ENCODE data around the gene DAG1. TPM values are rescaled to one million over a fixed set of nuclear protein-coding genes. Genes with fewer than 3 reads are reported as not detected.

DAG1 gene
- total RNA-seq, 1 donor from 2014 or later, result 67.5 TPM

DNA sequence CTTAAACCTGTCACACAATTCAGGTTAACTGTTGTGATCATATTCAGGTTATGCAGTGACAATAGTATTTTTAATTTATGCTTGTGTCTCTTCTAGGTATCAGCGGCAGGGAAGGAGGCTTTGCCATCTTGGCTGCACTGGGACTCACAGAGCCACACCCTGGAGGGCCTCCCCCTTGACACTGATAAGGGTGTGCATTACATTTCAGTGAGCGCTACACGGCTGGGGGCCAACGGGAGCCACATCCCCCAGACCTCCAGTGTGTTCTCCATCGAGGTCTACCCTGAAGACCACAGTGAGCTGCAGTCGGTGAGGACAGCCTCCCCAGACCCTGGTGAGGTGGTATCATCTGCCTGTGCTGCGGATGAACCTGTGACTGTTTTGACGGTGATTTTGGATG is 60.6 kb downstream of the DAG1 start:
- no peak for TF ChIP-seq EZH2phosphoT487 (IDR thresholded peaks at IDR 0.05)
- TF ChIP-seq EZH2 (IDR thresholded peaks at IDR 0.05), result no peak
- TF ChIP-seq, protein P1, sequence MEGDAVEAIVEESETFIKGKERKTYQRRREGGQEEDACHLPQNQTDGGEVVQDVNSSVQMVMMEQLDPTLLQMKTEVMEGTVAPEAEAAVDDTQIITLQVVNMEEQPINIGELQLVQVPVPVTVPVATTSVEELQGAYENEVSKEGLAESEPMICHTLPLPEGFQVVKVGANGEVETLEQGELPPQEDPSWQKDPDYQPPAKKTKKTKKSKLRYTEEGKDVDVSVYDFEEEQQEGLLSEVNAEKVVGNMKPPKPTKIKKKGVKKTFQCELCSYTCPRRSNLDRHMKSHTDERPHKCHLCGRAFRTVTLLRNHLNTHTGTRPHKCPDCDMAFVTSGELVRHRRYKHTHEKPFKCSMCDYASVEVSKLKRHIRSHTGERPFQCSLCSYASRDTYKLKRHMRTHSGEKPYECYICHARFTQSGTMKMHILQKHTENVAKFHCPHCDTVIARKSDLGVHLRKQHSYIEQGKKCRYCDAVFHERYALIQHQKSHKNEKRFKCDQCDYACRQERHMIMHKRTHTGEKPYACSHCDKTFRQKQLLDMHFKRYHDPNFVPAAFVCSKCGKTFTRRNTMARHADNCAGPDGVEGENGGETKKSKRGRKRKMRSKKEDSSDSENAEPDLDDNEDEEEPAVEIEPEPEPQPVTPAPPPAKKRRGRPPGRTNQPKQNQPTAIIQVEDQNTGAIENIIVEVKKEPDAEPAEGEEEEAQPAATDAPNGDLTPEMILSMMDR (IDR thresholded peaks at IDR 0.05), result no peak
- H3K79me2 ChIP-seq (ENCODE audit: low read depth), result peaks cover 32% of the 10 kb centered on the region
- no peak overlapping the region for H3K4me2 ChIP-seq
- peaks cover 19% of the 10 kb centered on the region for H4K20me1 ChIP-seq (ENCODE audit: low read depth)
- H3K27me3 ChIP-seq, result no peaks in the 10 kb centered on the region
- DNase-seq (ENCODE audit: low spot score), result no peak
- H3K36me3 ChIP-seq, result no peaks in the 10 kb centered on the region
- H3K4me3 ChIP-seq, result no peak overlapping the region
- no peak overlapping the region for H2AFZ ChIP-seq (replicated peaks)
- peaks cover 24% of the 10 kb centered on the region for H3K4me1 Mint-ChIP-seq
- peaks cover 16% of the 10 kb centered on the region for H3K4me1 ChIP-seq
- no peak overlapping the region for H3K4me3 Mint-ChIP-seq
- H3K27me3 Mint-ChIP-seq (ENCODE audit: insufficient read depth, low read depth), result no peaks in the 10 kb centered on the region
- no peak overlapping the region for H3K27ac ChIP-seq
- no peak overlapping the region for H3K27ac Mint-ChIP-seq
- H3K9me3 ChIP-seq (ENCODE audit: low read depth), result no peaks in the 10 kb centered on the region
- no peak overlapping the region for H3K9ac ChIP-seq
- no peaks in the 10 kb centered on the region for H3K9me3 Mint-ChIP-seq
- H3K36me3 Mint-ChIP-seq, result peaks cover 29% of the 10 kb centered on the region
- H3F3A ChIP-seq (ENCODE audit: low read depth), result peaks cover 8% of the 10 kb centered on the region

DNA sequence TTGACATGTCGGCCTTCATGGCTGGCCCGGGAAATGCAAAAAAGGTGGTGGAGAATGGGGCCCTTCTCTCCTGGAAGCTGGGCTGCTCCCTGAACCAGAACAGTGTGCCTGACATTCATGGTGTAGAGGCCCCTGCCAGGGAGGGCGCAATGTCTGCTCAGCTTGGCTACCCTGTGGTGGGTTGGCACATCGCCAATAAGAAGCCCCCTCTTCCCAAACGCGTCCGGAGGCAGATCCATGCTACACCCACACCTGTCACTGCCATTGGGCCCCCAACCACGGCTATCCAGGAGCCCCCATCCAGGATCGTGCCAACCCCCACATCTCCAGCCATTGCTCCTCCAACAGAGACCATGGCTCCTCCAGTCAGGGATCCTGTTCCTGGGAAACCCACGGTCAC is 61.2 kb downstream of the DAG1 start:
- Histone ChIP-seq H3K4me2 (no peak overlapping the region), H4K20me1 (ENCODE audit: low read depth) (peaks cover 22% of the 10 kb centered on the region), H3K4me1 (peaks cover 19% of the 10 kb centered on the region), H2AFZ (replicated peaks) (no peak overlapping the region), H3K4me3 (no peak overlapping the region), H3F3A (ENCODE audit: low read depth) (peaks cover 10% of the 10 kb centered on the region), H3K36me3 (no peaks in the 10 kb centered on the region), H3K79me2 (ENCODE audit: low read depth) (peaks cover 28% of the 10 kb centered on the region), H3K9ac (no peak overlapping the region), H3K27me3 (no peaks in the 10 kb centered on the region), H3K27ac (no peak overlapping the region), H3K9me3 (ENCODE audit: low read depth) (no peaks in the 10 kb centered on the region)
- H3K27me3 Mint-ChIP-seq (ENCODE audit: insufficient read depth, low read depth), result peaks cover 3% of the 10 kb centered on the region
- no peak for DNase-seq (ENCODE audit: low spot score)
- H3K4me1 Mint-ChIP-seq, result peaks cover 29% of the 10 kb centered on the region
- H3K4me3 Mint-ChIP-seq, result no peak overlapping the region
- peaks cover 26% of the 10 kb centered on the region for H3K36me3 Mint-ChIP-seq
- no peak overlapping the region for H3K27ac Mint-ChIP-seq
- no peak for TF ChIP-seq EZH2 (IDR thresholded peaks at IDR 0.05)
- TF ChIP-seq EZH2phosphoT487 (IDR thresholded peaks at IDR 0.05), result no peak
- TF ChIP-seq, protein P1 (IDR thresholded peaks at IDR 0.05), result no peak
- no peaks in the 10 kb centered on the region for H3K9me3 Mint-ChIP-seq

DNA sequence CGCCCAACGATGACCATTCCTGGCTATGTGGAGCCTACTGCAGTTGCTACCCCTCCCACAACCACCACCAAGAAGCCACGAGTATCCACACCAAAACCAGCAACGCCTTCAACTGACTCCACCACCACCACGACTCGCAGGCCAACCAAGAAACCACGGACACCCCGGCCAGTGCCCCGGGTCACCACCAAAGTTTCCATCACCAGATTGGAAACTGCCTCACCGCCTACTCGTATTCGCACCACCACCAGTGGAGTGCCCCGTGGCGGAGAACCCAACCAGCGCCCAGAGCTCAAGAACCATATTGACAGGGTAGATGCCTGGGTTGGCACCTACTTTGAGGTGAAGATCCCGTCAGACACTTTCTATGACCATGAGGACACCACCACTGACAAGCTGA is 61.6 kb downstream of the DAG1 start:
- no peak for DNase-seq (ENCODE audit: low spot score)
- Mint-ChIP-seq H3K9me3 (no peaks in the 10 kb centered on the region), H3K36me3 (peaks cover 25% of the 10 kb centered on the region), H3K4me3 (no peak overlapping the region), H3K27ac (no peak overlapping the region), H3K4me1 (peaks cover 34% of the 10 kb centered on the region), H3K27me3 (ENCODE audit: insufficient read depth, low read depth) (peaks cover 3% of the 10 kb centered on the region)
- TF ChIP-seq EZH2phosphoT487 (IDR thresholded peaks at IDR 0.05) (no peak), EZH2 (IDR thresholded peaks at IDR 0.05) (no peak)
- TF ChIP-seq, protein P1 (IDR thresholded peaks at IDR 0.05), result no peak
- Histone ChIP-seq H3K4me1 (peaks cover 19% of the 10 kb centered on the region), H3K36me3 (no peaks in the 10 kb centered on the region), H3K4me3 (no peak overlapping the region), H2AFZ (replicated peaks) (no peak overlapping the region), H3F3A (ENCODE audit: low read depth) (peaks cover 10% of the 10 kb centered on the region), H3K9me3 (ENCODE audit: low read depth) (no peaks in the 10 kb centered on the region), H3K79me2 (ENCODE audit: low read depth) (peaks cover 23% of the 10 kb centered on the region), H4K20me1 (ENCODE audit: low read depth) (peaks cover 22% of the 10 kb centered on the region), H3K9ac (no peak overlapping the region), H3K27ac (no peak overlapping the region), H3K27me3 (no peaks in the 10 kb centered on the region), H3K4me2 (no peak overlapping the region)
